HG02763 (cell line): ENCODE data around the gene KLF17.
"Not testable (repeated sequence)": the region's sequence is repeated elsewhere in the genome, so short reads cannot be mapped to it uniquely, and the experiment has no call there.

Source experiments
- ATAC-seq: cut with Tn5 transposase; IDR thresholded peaks from one replicate; pipeline ENCODE4 v1.9.1; 2021; ENCODE audit warnings: mild to moderate bottlenecking, moderate library complexity; ENCODE audit not compliant: unreplicated experiment

Gene KLF17

GRCh38 chr1:44108241-44108640 lies 10.4 kb upstream of the KLF17 start:
- ATAC-seq, result no peak

- no peak for ATAC-seq
These were observed 9.7 kb upstream of the KLF17 start for GRCh38 chr1:44108971-44109370.

GRCh38 chr1:44110916-44111315 lies 7.7 kb upstream of the KLF17 start:
- ATAC-seq, result no peak

DNA sequence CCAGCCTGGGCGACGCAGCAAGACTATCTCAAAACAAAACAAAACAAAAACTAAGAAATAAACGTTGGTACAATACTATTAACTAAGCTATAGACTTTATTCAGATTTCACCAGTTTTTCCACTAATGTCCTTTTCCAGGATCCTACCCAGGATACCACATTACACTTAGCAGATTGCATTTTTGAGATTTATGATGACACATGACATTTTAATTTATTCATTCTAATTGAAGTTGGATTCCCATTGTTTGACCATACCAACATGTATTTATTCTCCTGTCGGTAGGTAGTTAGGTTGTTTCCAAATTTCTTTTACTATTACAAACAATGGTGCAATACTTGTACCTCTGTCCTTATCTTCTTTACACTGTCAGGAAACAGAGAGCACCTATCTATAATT lies 6.8 kb upstream of the KLF17 start:
- no peak for ATAC-seq

DNA sequence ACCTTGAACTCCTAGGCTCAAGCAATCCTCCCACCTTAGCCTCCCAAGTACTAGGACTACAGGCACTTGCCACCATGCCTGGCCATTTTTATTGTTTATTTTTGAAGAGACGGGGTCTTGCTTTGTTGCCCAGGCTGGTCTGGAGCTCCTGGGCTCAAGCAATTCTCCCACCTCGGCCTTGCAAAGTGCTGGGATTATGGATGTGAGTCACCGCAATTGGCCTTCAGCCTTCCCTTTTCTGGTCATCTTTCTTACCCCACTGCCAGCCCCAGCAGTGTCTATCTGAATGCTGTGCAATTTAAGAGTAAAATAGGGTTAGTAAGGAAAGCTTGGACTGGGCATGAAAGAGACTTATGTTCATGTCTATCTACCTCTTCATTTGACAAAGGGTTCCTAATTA lies 6.1 kb upstream of the KLF17 start:
- no peak for ATAC-seq

GRCh38 chr1:44113095-44113609 lies 5.5 kb upstream of the KLF17 start:
- ATAC-seq, result no peak

- ATAC-seq, result no peak
These were observed 4.5 kb upstream of the KLF17 start for GRCh38 chr1:44114098-44114497.

- not testable (repeated sequence) for ATAC-seq
These were observed 1.3 kb upstream of the KLF17 start for GRCh38 chr1:44117272-44117671.

DNA sequence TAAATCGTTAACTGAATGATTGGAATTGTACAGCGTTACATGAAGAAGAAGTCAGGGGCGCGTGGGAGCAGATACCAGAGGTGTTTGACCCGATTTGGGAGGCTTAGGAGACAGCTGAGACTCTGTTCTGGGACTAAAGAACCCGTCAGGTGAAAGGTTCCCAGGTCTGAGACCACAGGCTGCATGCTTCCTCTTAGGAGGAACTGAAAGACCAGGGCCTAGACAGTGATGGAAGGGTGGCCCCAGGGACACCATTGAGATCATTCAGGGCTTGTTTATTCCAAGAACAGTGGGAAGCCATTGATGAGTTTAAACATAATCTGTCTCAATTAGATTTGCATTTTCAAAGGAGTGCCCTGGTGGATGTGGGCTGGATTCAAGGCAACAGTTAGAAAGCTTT lies 904 bp downstream of the KLF17 start:
- ATAC-seq, result no peak

GRCh38 chr1:44120398-44120949 lies 1.9 kb downstream of the KLF17 start:
- no peak for ATAC-seq

DNA sequence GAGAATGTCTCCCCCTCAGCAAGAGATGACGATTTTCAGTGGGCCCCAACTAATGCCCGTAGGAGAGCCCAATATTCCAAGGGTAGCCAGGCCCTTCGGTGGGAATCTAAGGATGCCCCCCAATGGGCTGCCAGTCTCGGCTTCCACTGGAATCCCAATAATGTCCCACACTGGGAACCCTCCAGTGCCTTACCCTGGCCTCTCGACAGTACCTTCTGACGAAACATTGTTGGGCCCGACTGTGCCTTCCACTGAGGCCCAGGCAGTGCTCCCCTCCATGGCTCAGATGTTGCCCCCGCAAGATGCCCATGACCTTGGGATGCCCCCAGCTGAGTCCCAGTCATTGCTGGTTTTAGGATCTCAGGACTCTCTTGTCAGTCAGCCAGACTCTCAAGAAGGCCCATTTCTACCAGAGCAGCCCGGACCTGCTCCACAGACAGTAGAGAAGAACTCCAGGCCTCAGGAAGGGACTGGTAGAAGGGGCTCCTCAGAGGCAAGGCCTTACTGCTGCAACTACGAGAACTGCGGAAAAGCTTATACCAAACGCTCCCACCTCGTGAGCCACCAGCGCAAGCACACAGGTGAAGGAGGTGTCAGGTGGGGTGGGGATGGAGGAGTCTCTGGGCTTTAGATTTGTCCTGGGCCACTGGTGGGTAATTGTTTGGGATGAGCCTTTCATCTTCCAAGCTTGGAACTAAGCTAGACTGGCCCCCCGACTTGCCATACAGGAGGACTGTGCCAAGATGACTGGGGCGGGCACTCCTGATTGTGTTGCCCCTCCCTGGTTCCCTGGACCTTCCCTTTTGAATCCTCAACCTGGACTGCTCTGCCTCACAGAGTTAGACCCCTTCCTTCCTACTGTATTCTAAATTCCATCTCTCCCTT lies 11.2 kb downstream of the KLF17 start:
- no peak for ATAC-seq

DNA sequence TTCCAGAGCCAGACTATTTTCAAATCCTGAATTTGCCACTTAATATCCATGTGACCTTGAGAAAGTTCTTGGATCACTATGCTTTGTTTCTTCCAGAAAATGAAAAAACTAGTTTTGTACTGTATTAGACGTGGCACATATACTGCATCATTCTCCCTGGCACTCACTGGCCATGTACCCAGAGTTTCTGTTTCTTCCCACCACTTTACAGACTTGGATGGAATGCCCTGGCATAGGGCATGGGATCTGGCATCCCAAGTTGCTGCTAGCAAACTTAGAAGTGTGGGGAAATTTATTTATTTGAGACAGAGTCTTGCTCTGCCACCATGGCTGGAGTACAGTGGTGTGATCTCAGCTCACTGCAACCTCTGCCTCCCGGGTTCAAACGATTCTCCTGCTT lies 12.8 kb downstream of the KLF17 start:
- ATAC-seq, result no peak

- no peak for ATAC-seq
These were observed 15.7 kb downstream of the KLF17 start for GRCh38 chr1:44134071-44134920.

GRCh38 chr1:44135886-44136285 lies 17.3 kb downstream of the KLF17 start:
- no peak for ATAC-seq

DNA sequence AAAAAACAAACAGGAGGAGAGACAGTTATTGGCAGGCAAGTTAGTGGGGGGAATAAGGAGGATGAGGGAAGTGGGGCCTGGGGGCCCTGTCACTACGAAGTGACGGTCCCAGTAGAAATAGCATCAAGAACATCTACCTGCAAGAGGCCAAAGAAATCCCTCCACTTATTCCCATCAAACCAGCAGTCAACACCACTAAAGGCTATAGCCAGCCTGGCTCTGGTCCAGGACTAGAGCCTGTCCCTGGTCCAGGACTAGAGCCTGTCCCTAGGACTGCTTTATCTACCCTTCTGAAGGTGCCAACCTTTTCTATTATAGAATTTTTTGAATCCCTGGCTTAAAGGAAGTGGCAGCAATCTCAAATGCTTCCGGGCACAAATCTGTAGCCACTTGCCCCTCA lies 19.6 kb downstream of the KLF17 start:
- ATAC-seq, result no peak

- not testable (repeated sequence) for ATAC-seq
These were observed 20.9 kb downstream of the KLF17 start for GRCh38 chr1:44139565-44139964.

- no peak for ATAC-seq
These were observed 22.9 kb downstream of the KLF17 start, which contains the start of gene KLF18 for GRCh38 chr1:44141531-44141930. KLF18 (minus strand) TSS chr1:44141631; CDS start chr1:44141631, 0 bp downstream.

GRCh38 chr1:44144962-44145756 lies 26.5 kb downstream of the KLF17 start:
- no peak for ATAC-seq

DNA sequence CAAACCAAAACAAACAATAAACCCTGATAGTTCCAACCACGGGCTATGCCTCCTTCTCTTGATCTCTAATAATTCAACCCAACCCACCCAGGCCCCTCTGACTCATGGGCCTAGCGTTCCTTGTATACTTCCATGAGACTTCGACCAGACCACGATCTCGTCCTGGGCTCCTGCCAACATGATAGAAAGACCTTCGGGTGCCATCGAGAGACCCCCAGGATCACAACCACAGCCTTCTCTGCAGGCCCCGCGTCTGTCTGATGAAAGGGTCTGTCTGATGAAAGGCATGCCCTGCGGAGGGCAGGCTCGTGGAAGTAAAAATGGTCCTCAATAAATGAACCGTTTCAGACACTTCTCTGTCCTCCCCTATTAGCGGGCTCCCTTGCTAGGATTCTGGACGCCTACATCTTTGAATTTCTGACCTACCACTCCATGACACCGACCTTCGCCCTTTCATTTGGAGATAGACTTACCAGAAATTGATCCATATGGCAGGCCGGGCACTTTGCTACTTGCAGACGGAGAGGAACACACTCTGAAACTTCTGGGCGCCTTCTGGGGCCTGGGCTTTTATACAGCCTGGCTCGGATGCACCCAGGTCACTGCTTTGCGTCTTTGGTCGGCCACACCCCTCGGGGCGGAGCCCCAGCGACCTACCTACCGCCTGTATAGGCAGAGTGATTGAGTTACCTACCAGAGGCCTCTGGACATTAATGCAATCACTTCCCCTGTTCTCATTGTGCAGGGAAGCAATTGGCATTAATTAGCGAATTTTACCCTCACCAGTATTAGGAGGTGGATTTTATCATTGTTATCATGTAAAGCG lies 28.1 kb downstream of the KLF17 start:
- no peak for ATAC-seq

DNA sequence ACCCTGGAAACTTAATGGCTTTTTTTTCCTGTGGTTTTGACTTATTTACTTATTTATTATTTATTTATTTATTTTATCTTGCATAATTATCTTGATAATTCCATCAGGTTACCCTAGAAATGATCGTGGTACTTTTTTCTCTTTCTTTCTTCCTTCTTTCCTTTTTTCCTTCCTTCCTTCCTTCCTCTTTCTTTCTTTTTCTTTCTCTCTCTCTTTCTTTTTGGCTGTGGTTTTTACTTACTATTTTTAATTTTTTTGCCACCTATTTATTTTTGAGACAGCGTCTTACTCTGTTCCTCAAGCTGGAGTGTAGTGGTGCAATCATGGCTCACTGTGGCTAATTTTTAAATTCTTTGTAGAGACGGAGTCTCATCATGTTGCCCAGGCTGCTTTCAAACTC lies 29.0 kb downstream of the KLF17 start:
- no peak for ATAC-seq
